Brain pericyte (primary cell): ENCODE results near the gene GCC1.

Source experiments
- DNase-seq: peaks from one replicate; pipeline ENCODE4 v3.0.0-alpha.2; 2012; ENCODE audit warnings: low read depth, low spot score

Gene GCC1

GRCh38 chr7:127585044-127585953, at the start of gene GCC1:
Gene GCC1 (minus strand): TSS chr7:127585596. CDS start chr7:127585182, 414 bp downstream.
- peak; percentile 73 for DNase-seq

GRCh38 chr7:127632276-127632910, 47.0 kb upstream of the GCC1 start:
- no peak for DNase-seq

GRCh38 chr7:127629268-127629854, 44.0 kb upstream of the GCC1 start:
- no peak for DNase-seq

GRCh38 chr7:127628445-127628844, 43.0 kb upstream of the GCC1 start:
- no peak for DNase-seq

GRCh38 chr7:127625331-127625730, 39.9 kb upstream of the GCC1 start:
- DNase-seq = no peak

GRCh38 chr7:127620406-127621233, 35.2 kb upstream of the GCC1 start:
- no peak for DNase-seq

- no peak for DNase-seq
Observed at GRCh38 chr7:127619681-127620405, 34.4 kb upstream of the GCC1 start.

- no peak for DNase-seq
Observed at GRCh38 chr7:127618775-127619174, 33.4 kb upstream of the GCC1 start.

- DNase-seq = no peak
Observed at GRCh38 chr7:127618042-127618441, 32.6 kb upstream of the GCC1 start, which contains the start of gene PAX4. Gene PAX4 (minus strand): TSS chr7:127618142. CDS start chr7:127615928, 2,214 bp downstream.

- no peak for DNase-seq
Observed at GRCh38 chr7:127616724-127617123, 31.3 kb upstream of the GCC1 start.

- no peak for DNase-seq
Observed at GRCh38 chr7:127612263-127612662, 26.9 kb upstream of the GCC1 start.

GRCh38 chr7:127609297-127609696, 23.9 kb upstream of the GCC1 start:
- DNase-seq = no peak

GRCh38 chr7:127608446-127608845, 23.1 kb upstream of the GCC1 start:
- DNase-seq = no peak

- no peak for DNase-seq
Observed at GRCh38 chr7:127600885-127601284, 15.5 kb upstream of the GCC1 start.

- no peak for DNase-seq
Observed at GRCh38 chr7:127598318-127598717, 12.9 kb upstream of the GCC1 start.

GRCh38 chr7:127595737-127596136, 10.3 kb upstream of the GCC1 start:
- DNase-seq = no peak

GRCh38 chr7:127594490-127594889, 9.1 kb upstream of the GCC1 start:
- DNase-seq = no peak

- no peak for DNase-seq
Observed at GRCh38 chr7:127592550-127592949, 7.2 kb upstream of the GCC1 start.

GRCh38 chr7:127591591-127591990, 6.2 kb upstream of the GCC1 start:
- DNase-seq = no peak

- no peak for DNase-seq
Observed at GRCh38 chr7:127591189-127591588, 5.8 kb upstream of the GCC1 start.

- DNase-seq = no peak
Observed at GRCh38 chr7:127589896-127590295, 4.5 kb upstream of the GCC1 start.
